Activated T-cell treated with anti-CD3 and anti-CD28 coated beads, Interleukin-2, amount 50 U/mL, for 72 hours (primary cell): ENCODE results near the gene CABP7. TPM values are rescaled to one million over a fixed set of nuclear protein-coding genes. Genes with fewer than 3 reads are reported as not detected.

Source experiments
- ATAC-seq, 2 donors: fragments of 150-1000 bp; cut with Tn5 transposase; replicated peaks in 1 of 2; 2 replicates each; pipeline ENCODE4 v1.10.0; 2021; ENCODE audit warnings: moderate library complexity in 2 of 2, mild to moderate bottlenecking in 1 of 2
- DNase-seq, 2 donors: peaks; one replicate each; pipeline ENCODE4 v3.0.0; 2021 to 2022; ENCODE audit warnings: mixed read lengths in 1 of 2
- H3K27ac Mint-ChIP-seq: one replicate; pipeline ENCODE4 v1.8.0; 2022; ENCODE audit warnings: mild to moderate bottlenecking, moderate library complexity, mixed read lengths
- H3K27me3 Mint-ChIP-seq: one replicate; pipeline ENCODE4 v1.8.0; 2022; ENCODE audit warnings: low read depth, mixed read lengths
- H3K36me3 Mint-ChIP-seq, 2 donors: one replicate each; pipeline ENCODE4 v1.8.0; 2022; ENCODE audit warnings: mixed read lengths in 2 of 2, mild to moderate bottlenecking in 1 of 2; ENCODE audit not compliant: insufficient read depth in 2 of 2
- H3K4me1 Mint-ChIP-seq: one replicate; pipeline ENCODE4 v1.8.0; 2022; ENCODE audit warnings: low read depth, mixed read lengths
- H3K4me3 Mint-ChIP-seq, 2 donors: one replicate each; pipeline ENCODE4 v1.8.0; 2022; ENCODE audit warnings: mild to moderate bottlenecking in 2 of 2, mixed read lengths in 2 of 2, moderate library complexity in 2 of 2
- H3K9me3 Mint-ChIP-seq, 2 donors: one replicate each; pipeline ENCODE4 v1.8.0; 2022; ENCODE audit warnings: mixed read lengths in 2 of 2
- total RNA-seq, 2 donors: library from RNA; stranded (reverse); gene quantifications; one replicate each; pipeline ENCODE4 v1.2.3, GENCODE V29; 2022

CABP7 gene
- total RNA-seq, 2 donors from 2014 or later = 0.09 to 0.14 TPM

DNA sequence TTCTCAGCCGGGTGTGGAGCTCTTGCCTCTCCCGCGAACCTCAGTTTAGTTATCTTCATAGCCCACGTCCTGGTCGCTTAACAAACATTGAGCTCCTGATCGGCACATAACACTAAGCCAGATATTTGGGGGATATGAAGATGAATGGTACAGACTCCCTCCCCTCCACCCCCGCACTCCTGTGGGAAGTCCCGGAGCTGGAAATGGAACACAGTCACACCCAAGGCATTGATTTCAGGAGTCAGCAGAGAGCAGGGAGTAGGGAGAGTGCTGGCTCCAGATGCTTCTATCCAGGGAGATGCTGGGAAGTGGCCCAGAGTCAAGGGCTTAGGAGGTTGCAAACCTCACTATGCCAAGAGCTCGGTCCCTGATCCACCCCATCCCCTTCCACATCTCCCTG lies 26.1 kb upstream of the CABP7 start:
- DNase-seq (no peak), ATAC-seq (no peak)
- H3K36me3 Mint-ChIP-seq = peaks cover 0 to 4% of the 10 kb centered on the region in 2 donors
- H3K4me1 Mint-ChIP-seq = peaks cover 5% of the 10 kb centered on the region
- no peaks in the 10 kb centered on the region for H3K9me3 Mint-ChIP-seq
- H3K27ac Mint-ChIP-seq = no peak overlapping the region
- no peaks in the 10 kb centered on the region for H3K27me3 Mint-ChIP-seq
- H3K4me3 Mint-ChIP-seq = no peak overlapping the region

DNA sequence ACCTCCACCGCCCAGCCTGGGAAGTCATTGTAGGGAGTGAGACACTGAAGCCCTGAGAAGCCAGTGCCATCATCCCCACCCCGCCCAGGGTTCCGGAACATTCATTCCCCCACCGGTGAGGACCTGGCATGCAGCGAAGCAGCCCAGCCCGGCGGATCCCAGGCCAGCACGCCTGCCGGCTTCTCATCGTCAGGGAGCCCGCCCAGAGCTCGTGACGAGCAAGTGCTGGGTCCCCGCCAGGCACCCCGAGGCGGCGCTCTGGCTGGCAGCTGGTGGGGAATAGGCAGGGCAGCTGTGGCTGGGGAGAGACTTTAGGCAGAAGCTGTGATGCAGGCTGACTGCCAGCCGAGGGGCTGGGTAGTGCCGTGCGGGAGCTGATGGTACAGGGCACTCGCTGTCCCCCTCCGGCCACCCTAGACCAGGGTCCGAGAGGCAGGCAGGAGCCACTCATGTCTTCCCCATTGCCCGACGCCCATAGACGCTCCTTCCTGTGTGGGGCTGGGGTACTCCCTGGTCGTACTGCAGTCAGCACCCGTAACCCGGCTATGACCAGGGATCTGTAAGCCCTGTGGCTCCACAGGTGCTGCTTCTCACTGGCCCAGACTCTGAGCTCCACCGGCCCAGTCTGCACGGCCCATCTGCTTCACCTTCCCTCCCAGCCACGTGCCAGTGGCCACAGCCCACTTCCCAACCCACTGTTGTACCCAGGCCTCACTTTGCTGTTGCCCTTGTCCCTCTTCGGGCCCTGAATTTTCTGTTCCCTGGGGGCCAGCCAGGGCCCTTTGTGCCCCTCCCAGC lies 24.5 kb upstream of the CABP7 start:
- Mint-ChIP-seq H3K27ac (no peak overlapping the region), H3K4me1 (no peaks in the 10 kb centered on the region), H3K36me3 (peaks cover 0 to 4% of the 10 kb centered on the region in 2 donors), H3K27me3 (no peaks in the 10 kb centered on the region), H3K9me3 (no peaks in the 10 kb centered on the region), H3K4me3 (no peak overlapping the region)
- no peak for ATAC-seq
- no peak for DNase-seq

DNA sequence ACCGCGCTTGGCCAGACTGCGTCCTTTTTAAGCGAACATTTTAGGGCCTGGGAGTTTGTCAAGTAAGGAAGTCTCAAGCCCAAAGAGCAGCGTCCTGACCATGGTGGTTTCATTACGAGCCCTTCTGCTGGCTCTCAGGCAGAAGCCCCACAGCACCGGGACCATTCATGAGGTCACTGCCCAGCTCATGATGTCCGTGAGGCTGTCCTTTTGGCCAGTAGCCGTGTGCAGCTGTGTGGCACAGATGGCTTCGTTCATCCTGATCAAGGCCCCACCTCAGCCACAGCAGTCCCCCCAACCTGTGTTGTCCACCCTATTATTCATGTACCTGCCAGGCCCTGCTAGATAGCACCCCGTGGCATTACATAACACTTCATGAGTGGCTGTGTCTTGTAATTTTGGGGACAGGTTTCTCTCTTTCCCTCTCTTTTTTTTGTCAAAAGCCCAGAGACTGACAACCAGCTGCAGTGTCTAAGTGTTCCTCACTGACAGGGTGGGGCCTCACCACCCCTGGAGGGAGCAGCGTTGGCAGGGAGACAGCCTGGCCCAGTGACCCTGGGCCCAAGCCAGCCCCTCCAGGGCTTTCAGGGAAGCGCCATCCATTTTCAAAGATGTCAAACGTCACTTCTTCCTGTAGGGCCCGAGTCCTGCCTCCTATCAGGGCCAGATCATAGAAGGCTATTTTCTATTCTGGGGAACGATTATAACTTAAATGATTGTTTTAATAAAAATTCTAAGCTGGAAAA lies 21.8 kb upstream of the CABP7 start:
- H3K27me3 Mint-ChIP-seq = peaks cover 5% of the 10 kb centered on the region
- no peak overlapping the region for H3K4me3 Mint-ChIP-seq
- DNase-seq = no peak
- H3K27ac Mint-ChIP-seq = no peak overlapping the region
- ATAC-seq = no peak
- H3K36me3 Mint-ChIP-seq = peaks cover 0 to 4% of the 10 kb centered on the region in 2 donors
- no peaks in the 10 kb centered on the region for H3K9me3 Mint-ChIP-seq
- H3K4me1 Mint-ChIP-seq = peaks cover 14% of the 10 kb centered on the region

DNA sequence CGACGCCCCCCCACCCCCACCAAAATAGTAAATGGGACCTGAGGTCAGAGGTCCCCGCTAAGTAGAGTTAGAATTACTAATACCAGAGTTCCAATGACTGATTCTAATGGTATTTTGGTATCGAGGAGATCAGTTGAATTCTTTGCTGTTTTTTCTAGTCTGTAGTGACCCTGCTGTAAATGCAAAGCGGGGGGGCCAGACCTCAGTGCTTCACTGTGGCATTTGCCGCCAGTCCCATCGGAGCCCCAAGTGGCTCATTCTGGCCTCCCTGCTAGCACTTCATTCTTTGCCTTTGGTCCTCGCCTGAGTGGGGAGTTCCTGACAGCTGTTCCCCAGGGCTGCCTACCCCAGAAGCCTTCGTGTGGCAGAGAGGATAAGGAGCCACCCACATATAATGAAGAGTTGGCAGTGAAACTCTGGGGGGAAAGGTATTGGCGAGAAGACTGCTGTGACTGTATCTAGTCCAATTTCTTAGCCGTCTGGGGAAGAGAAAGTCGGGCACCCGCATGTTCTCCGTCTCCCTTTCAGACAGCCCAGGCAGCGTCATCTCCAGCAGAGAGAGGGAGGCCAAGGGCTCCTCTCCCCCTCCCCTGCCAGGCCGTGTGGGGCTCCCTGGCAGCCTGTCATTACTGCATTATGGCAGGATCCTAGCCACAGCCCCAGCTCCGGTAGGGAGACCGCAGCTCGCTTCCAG lies 19.4 kb upstream of the CABP7 start:
- Mint-ChIP-seq H3K27me3 (peaks cover 5% of the 10 kb centered on the region), H3K4me1 (peaks cover 14% of the 10 kb centered on the region), H3K9me3 (no peaks in the 10 kb centered on the region), H3K27ac (no peak overlapping the region), H3K4me3 (no peak overlapping the region), H3K36me3 (peaks cover 0 to 4% of the 10 kb centered on the region in 2 donors)
- DNase-seq (no peak), ATAC-seq (no peak)

DNA sequence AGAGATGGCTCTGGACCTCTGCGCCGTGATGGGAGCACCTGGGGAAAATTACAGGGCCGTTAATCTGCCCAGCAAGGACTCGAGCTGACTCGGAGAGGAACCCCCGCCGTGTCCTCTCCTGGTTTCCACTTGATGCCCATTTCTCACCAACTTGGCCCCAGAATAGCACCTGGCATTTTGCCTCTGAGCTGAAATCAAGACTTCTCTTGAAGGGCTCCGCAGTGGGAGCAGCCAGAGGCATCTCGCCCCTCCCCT lies 19.0 kb upstream of the CABP7 start:
- H3K4me3 Mint-ChIP-seq = no peak overlapping the region
- no peaks in the 10 kb centered on the region for H3K9me3 Mint-ChIP-seq
- H3K4me1 Mint-ChIP-seq = peaks cover 14% of the 10 kb centered on the region
- DNase-seq = no peak
- peaks cover 5% of the 10 kb centered on the region for H3K27me3 Mint-ChIP-seq
- H3K27ac Mint-ChIP-seq = no peak overlapping the region
- peaks cover 0 to 2% of the 10 kb centered on the region in 2 donors for H3K36me3 Mint-ChIP-seq
- no peak for ATAC-seq

DNA sequence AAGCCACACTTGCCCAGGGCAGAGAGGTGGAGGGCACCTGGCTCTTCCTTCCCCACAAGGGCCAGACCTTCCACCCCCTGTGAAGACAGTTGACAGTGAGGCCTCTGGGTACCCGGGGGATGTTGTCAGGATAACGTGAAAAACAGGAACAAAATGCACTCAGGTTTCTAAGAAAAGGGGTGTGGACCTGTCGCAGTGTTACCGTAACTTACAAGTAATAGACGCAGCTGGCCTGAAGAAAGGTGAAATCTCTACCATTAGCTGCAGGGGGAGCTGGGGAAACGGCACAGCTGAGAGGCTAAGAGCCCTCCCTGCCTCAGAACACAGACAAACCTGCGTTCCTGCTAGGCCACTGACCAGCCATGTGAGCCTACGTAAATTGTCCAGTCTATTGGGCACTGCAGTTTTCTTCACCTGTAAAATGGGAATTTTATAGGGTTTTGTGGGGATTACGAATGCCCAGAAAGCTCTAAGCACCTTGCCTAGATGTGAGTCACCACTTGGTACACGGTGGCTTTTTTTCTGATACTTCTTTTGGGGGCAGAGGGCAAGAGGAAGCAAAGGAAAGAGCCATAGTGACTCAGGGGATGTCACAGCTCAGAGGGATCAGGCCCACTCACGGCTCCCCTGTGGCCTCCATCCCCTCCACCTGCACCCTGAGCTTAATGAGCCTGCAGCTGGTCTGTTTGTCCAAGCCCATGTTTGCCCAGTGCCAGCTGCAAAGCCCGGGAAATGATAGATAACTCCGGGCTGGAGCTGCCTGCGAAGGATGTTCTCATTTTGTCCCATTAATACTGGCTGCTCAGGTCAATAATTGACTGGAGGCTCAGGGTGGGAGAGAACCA lies 18.4 kb upstream of the CABP7 start:
- peaks cover 14% of the 10 kb centered on the region for H3K4me1 Mint-ChIP-seq
- ATAC-seq = peak; percentile 49 to 65
- H3K9me3 Mint-ChIP-seq = no peaks in the 10 kb centered on the region
- no peak overlapping the region for H3K27ac Mint-ChIP-seq
- H3K4me3 Mint-ChIP-seq = no peak overlapping the region
- H3K36me3 Mint-ChIP-seq = no peaks in the 10 kb centered on the region
- peaks cover 5% of the 10 kb centered on the region for H3K27me3 Mint-ChIP-seq
- DNase-seq = peak; percentile 19 to 21

DNA sequence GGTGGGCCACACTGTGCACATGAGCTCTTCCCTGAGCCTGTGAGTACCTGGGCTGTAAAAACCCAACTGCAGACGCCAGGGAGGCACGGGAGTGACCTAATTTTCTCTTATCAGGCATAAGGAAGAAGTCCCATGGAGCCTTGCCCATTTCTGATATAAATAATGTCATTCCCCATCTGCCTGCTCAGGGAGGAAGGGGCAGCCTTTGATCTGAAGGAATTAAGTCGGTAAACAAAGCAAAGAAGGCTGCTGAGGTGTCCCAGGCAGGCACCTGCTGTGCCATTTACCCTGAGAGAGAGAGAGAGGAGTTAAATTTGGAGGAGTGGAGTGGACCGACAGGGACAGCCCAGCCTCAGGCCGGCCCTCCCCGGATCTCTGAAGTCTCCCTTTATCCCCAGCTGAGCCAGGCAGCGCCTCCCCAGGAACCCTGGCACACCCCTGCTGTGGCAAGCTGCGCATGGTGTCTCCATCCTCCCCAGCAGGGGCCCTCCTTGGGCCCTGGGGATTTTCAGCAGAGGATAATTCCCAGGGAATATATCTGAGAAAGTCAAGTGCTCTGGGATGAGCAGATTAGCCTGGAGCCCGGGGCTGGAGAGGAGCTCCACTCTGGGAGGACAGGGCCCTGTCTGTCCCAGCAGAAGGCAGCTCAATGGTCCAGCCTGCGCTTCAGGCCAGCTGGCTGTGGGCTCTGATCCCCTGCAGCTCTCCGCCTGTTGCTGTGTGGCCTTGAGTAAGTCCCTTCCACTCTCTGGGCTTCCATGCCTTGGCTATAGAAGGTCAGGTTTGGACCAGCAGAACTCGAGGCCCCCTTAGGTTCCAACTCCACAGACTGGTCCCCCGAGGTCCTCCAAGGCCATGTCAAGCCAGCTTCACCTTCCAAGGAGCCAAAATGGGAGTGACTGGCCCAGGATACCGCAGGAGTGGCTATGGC lies 17.5 kb upstream of the CABP7 start:
- Mint-ChIP-seq H3K4me3 (no peak overlapping the region), H3K36me3 (no peaks in the 10 kb centered on the region), H3K27me3 (peaks cover 5% of the 10 kb centered on the region), H3K4me1 (peaks cover 14% of the 10 kb centered on the region), H3K9me3 (no peaks in the 10 kb centered on the region), H3K27ac (no peak overlapping the region)
- ATAC-seq (no peak), DNase-seq (no peak)

DNA sequence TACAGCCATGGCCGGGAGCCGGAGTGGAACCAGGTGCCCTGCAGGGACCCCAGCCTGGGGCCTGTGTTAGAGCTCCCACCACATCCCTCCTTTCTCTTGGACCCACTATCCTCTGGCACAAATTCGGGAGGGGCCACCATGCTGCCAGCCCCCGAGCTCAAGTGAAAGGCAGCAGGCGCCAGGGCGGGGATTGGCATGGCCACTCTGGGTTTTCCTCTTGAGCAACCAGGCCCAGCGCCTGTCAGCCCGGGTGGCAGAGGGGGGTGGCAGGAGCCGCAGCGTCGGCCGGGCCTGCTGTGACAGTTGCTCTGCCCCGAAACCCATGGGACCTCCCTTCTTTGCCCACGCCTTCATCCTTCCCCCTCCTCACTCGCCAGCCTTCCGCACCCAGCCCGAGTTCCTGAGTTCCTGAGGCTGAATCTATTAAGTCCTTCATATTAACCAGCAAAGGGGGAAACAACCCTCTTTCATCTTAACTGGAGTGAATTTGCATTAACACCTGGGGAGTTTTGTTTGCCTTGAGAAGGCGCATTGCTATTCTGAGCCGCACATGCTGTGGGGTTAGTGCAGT lies 16.8 kb upstream of the CABP7 start:
- no peak overlapping the region for H3K4me3 Mint-ChIP-seq
- H3K4me1 Mint-ChIP-seq = peaks cover 14% of the 10 kb centered on the region
- H3K27me3 Mint-ChIP-seq = peaks cover 5% of the 10 kb centered on the region
- DNase-seq = no peak
- no peak overlapping the region for H3K27ac Mint-ChIP-seq
- ATAC-seq = no peak
- H3K36me3 Mint-ChIP-seq = no peaks in the 10 kb centered on the region
- no peaks in the 10 kb centered on the region for H3K9me3 Mint-ChIP-seq

DNA sequence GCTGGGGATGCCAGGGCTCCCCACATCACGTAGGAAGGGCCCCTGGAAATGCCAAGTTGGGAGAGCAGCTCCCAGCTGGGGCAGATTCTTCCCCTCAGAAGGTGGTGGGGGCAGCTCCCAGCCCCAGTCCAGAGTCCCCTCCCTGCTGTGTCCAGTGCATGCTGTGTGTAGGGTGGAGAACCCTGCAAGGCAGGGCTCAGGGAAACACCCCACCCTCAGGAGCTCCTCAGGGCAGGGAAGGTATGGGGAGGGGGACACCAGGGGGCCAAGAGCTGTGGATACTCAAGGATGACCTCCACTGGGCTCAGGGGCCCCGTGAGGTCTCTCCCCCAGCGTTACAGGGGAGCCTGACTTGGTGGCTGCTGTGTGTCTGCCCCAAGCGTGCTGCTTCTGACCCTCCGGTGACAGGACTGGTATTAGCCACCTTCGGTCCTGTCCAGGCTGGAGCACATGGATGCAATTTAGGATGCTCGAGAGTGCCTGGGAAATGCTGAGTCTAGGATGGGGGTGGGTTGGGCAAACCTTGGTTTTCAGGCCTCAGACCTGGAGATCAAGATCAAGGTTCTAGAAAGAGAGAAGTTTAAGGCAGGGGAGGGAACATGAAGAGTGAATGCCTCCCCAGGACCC lies 16.1 kb upstream of the CABP7 start:
- H3K4me1 Mint-ChIP-seq = peaks cover 14% of the 10 kb centered on the region

DNA sequence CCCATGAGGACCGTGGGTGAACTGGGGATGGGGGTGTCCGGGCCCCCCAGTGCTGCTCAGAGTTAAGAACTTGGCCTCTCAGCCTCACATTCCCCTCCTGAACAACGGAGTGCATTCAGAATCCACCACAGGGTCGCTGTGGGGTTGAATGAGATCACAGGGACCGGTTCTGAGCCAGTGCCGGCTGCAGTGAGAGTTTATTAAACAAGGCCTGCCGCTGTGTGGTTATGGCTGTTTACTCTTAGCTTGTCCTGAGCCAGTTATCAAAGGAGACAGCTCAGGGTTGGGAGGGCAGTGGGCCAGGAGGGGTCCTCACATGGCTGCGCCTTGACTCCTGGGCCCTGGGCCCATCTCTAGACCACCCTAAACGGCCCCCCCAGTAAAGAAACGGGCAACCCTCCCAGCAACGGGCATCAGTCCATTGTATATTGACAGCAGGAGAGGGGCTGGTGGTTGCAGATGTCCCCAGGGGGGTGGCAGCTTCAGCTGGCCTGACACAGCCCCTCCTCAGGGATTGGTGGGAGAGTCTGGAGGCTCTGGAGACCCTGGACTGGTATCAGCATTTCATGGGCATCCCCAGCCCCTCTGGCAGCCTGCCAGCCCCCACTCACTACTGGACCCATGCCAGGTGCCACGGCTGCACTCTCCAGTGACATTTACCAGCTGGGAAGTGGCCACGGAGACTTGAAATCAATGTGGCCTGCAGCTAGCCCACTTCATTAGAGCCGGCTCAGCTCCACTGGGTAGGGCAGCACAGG lies 15.1 kb upstream of the CABP7 start:
- H3K4me1 Mint-ChIP-seq = peaks cover 14% of the 10 kb centered on the region
- H3K27me3 Mint-ChIP-seq = peaks cover 5% of the 10 kb centered on the region
- H3K27ac Mint-ChIP-seq = no peak overlapping the region
- DNase-seq = no peak
- no peaks in the 10 kb centered on the region for H3K36me3 Mint-ChIP-seq
- H3K4me3 Mint-ChIP-seq = no peak overlapping the region
- no peaks in the 10 kb centered on the region for H3K9me3 Mint-ChIP-seq
- no peak for ATAC-seq

More for the DNA sequence above, 16.1 kb upstream of the CABP7 start:
- Mint-ChIP-seq H3K27ac (no peak overlapping the region), H3K36me3 (no peaks in the 10 kb centered on the region), H3K27me3 (peaks cover 5% of the 10 kb centered on the region), H3K4me3 (no peak overlapping the region), H3K9me3 (no peaks in the 10 kb centered on the region)
- DNase-seq = no peak
- ATAC-seq = no peak

DNA sequence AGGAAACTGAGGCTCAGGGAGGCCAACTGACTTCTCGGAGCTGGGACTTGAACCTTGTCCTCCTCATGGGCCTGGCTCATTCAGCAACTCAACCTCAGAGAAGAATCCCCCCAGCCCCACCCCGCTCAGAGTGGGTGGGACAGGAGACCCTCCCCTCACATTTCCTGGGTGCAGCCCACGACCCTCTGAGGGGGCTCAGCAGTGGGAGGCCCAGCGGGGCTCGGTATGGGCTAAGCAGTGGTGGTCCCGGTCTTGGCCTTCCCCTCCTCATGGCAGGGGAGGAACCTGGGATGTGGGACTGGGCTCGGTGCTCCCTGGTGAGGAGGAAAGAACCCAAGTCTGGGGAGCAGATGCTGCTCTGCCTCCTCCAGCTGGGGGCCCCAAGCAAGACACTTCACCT lies 14.2 kb upstream of the CABP7 start:
- ATAC-seq = no peak
- no peak for DNase-seq
- Mint-ChIP-seq H3K9me3 (no peaks in the 10 kb centered on the region), H3K4me3 (no peak overlapping the region), H3K36me3 (no peaks in the 10 kb centered on the region), H3K4me1 (peaks cover 14% of the 10 kb centered on the region), H3K27ac (no peak overlapping the region), H3K27me3 (peaks cover 5% of the 10 kb centered on the region)
